ENCODE results near the gene NELL2.
"Not testable (repeated sequence)": the region's sequence is repeated elsewhere in the genome, so short reads cannot be mapped to it uniquely, and the experiment has no call there.

Gene NELL2

GRCh38 chr12:44778863-44779262 is 97.3 kb downstream of the NELL2 start:
- no peak for DNase-seq (ENCODE audit: low spot score)

GRCh38 chr12:44777044-44777443 is 99.1 kb downstream of the NELL2 start:
- DNase-seq (ENCODE audit: low spot score), result no peak

- no peak for DNase-seq (ENCODE audit: low spot score)
These were observed 100.2 kb downstream of the NELL2 start for GRCh38 chr12:44775901-44776300.

- DNase-seq (ENCODE audit: low spot score), result no peak
These were observed 101.2 kb downstream of the NELL2 start for GRCh38 chr12:44774815-44775411.

- no peak for DNase-seq (ENCODE audit: low spot score)
These were observed 104.6 kb downstream of the NELL2 start for GRCh38 chr12:44771485-44772021.

GRCh38 chr12:44765796-44766195 is 110.3 kb downstream of the NELL2 start:
- DNase-seq (ENCODE audit: low spot score), result no peak

- DNase-seq (ENCODE audit: low spot score), result peak; percentile 76
These were observed 113.1 kb downstream of the NELL2 start for GRCh38 chr12:44763021-44763420.

GRCh38 chr12:44759289-44759688 is 116.8 kb downstream of the NELL2 start:
- DNase-seq (ENCODE audit: low spot score), result no peak

- DNase-seq (ENCODE audit: low spot score), result no peak
These were observed 125.6 kb downstream of the NELL2 start for GRCh38 chr12:44750468-44750867.

- DNase-seq (ENCODE audit: low spot score), result no peak
These were observed 126.5 kb downstream of the NELL2 start for GRCh38 chr12:44749566-44749965.

GRCh38 chr12:44748950-44749468 is 127.1 kb downstream of the NELL2 start:
- DNase-seq (ENCODE audit: low spot score), result no peak

- DNase-seq (ENCODE audit: low spot score), result not testable (repeated sequence)
These were observed 134.7 kb downstream of the NELL2 start for GRCh38 chr12:44741292-44741980.

GRCh38 chr12:44738051-44738450 is 138.1 kb downstream of the NELL2 start:
- no peak for DNase-seq (ENCODE audit: low spot score)

- DNase-seq (ENCODE audit: low spot score), result no peak
These were observed 147.5 kb downstream of the NELL2 start for GRCh38 chr12:44728566-44728965.

- DNase-seq (ENCODE audit: low spot score), result no peak
These were observed 155.8 kb downstream of the NELL2 start for GRCh38 chr12:44720265-44720664.

- DNase-seq (ENCODE audit: low spot score), result no peak
These were observed 158.5 kb downstream of the NELL2 start for GRCh38 chr12:44717612-44718011.

GRCh38 chr12:44716711-44717110 is 159.4 kb downstream of the NELL2 start:
- no peak for DNase-seq (ENCODE audit: low spot score)

- DNase-seq (ENCODE audit: low spot score), result no peak
These were observed 164.4 kb downstream of the NELL2 start for GRCh38 chr12:44711736-44712135.

- no peak for DNase-seq (ENCODE audit: low spot score)
These were observed 166.9 kb downstream of the NELL2 start for GRCh38 chr12:44709166-44709565.

GRCh38 chr12:44708218-44708617 is 167.9 kb downstream of the NELL2 start:
- DNase-seq (ENCODE audit: low spot score), result no peak

- no peak for DNase-seq (ENCODE audit: low spot score)
These were observed 172.8 kb downstream of the NELL2 start for GRCh38 chr12:44703182-44703910.

GRCh38 chr12:44697511-44697910 is 178.6 kb downstream of the NELL2 start:
- DNase-seq (ENCODE audit: low spot score), result no peak

- DNase-seq (ENCODE audit: low spot score), result peak; percentile 42
These were observed 179.6 kb downstream of the NELL2 start for GRCh38 chr12:44696542-44696941.

Data from COLO829 (cell line).